ENCODE data around the gene WDR1.

DNA sequence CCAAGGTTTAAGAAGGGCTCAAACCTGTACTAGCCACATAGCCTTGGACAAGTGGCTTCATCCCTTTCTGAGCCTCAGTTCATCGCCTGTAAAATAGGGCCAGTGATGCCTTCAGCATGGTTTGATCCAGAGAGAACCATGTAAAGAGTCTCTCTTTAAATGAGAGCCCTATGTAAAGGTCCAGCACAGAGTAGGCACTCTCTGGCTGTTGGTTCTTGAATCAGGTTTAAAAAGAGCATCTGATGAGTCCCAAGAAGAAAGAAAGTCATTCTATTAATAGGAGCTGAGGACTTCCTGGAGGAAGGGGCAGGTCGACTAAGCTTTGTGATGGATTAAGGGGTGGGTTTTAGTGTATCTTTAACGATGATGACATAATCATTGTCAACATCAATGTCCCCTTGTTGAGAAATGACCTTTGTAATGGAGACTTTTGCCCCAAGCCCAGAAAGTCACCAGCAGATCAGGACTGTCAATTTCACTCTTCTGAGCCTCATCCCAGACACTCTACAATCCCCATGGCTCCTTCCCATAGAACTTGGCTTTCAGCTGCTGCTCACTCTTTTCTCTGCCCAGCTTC lies 91.3 kb downstream of the WDR1 start:
- TF ChIP-seq CTCF (IDR thresholded peaks at IDR 0.05) (no peak), POLR2A (IDR thresholded peaks at IDR 0.05) (no peak)
